HL-60 (cell line): ENCODE results near the gene MBTPS1.
A peak's percentile ranks its signal among the peaks of the same experiment; 100 is the strongest.

ENCODE experiments used
- DNase-seq, 2 experiments: peaks; one replicate each; pipeline ENCODE4 v3.0.0-alpha.2; 2010 to 2020; ENCODE audit warnings: low read depth in 1 of 2, low spot score in 1 of 2
- H3K27ac ChIP-seq: fragments of 250-450 bp; sonication (Bioruptor Pico); replicated peaks from 2 replicates; pipeline ENCODE4 v1.5.1; 2020; ENCODE audit warnings: mild to moderate bottlenecking, moderate library complexity
- H3K27me3 ChIP-seq: fragments of 250-450 bp; sonication (Bioruptor Pico); 2 replicates; pipeline ENCODE4 v1.5.1; 2021; ENCODE audit warnings: mild to moderate bottlenecking, moderate library complexity; ENCODE audit not compliant: insufficient read depth, poor library complexity, severe bottlenecking
- H3K4me3 ChIP-seq: replicated peaks from 2 replicates; pipeline ENCODE4 v1.5.1; 2011; ENCODE audit warnings: mild to moderate bottlenecking, control low read depth, low read length; ENCODE audit not compliant: insufficient read depth
- CTCF ChIP-seq: IDR thresholded peaks from one replicate; pipeline ENCODE4 v1.5.1; 2011; ENCODE audit warnings: low read length, control low read depth, inconsistent platforms; ENCODE audit not compliant: insufficient read depth
- GABPA ChIP-seq: IDR thresholded peaks from 2 replicates; pipeline ENCODE4 v1.6.1; 2012; ENCODE audit warnings: low read depth
- POLR2AphosphoS5 ChIP-seq: IDR thresholded peaks from 2 replicates; pipeline ENCODE4 v1.6.1; 2012; ENCODE audit warnings: low read depth
- REST ChIP-seq: IDR thresholded peaks from 2 replicates; pipeline ENCODE4 v1.6.1; 2012; ENCODE audit warnings: low read depth; ENCODE audit not compliant: insufficient replicate concordance
- SPI1 ChIP-seq: IDR thresholded peaks from 2 replicates; pipeline ENCODE4 v1.6.1; 2012; ENCODE audit warnings: low read depth, mild to moderate bottlenecking, borderline replicate concordance

MBTPS1 gene

GRCh38 chr16:84086341-84086740 is 30.4 kb downstream of the MBTPS1 start:
- H3K27ac ChIP-seq: peak overlapping the region; percentile 54
- DNase-seq: no peak
- H3K4me3 ChIP-seq: 0 out of 2 replicates have a peak overlapping the region, but pooled peaks have one; percentile 4
- TF ChIP-seq POLR2AphosphoS5 (no peak), CTCF (no peak), REST (no peak), GABPA (no peak), SPI1 (no peak)
- H3K27me3 ChIP-seq: no peaks in the 10 kb centered on the region

- H3K27ac ChIP-seq: peak overlapping the region; percentile 54
- no peak overlapping the region for H3K4me3 ChIP-seq
- H3K27me3 ChIP-seq: no peaks in the 10 kb centered on the region
- peak in 1 of 2 experiments; percentile 20 for DNase-seq
- TF ChIP-seq GABPA: no peak
- TF ChIP-seq CTCF: no peak
- TF ChIP-seq REST: no peak
- TF ChIP-seq POLR2AphosphoS5: no peak
- TF ChIP-seq SPI1: no peak
These were observed 31.0 kb downstream of the MBTPS1 start for GRCh38 chr16:84085773-84086172.

- H3K27me3 ChIP-seq: no peaks in the 10 kb centered on the region
- H3K27ac ChIP-seq: peak overlapping the region; percentile 54
- TF ChIP-seq GABPA: no peak
- no peak for TF ChIP-seq SPI1
- TF ChIP-seq POLR2AphosphoS5: no peak
- no peak for TF ChIP-seq CTCF
- no peak for TF ChIP-seq REST
- no peak for DNase-seq
- no peak overlapping the region for H3K4me3 ChIP-seq
These were observed 31.5 kb downstream of the MBTPS1 start for GRCh38 chr16:84085271-84085667.
